Measurements from ENCODE around the gene SLC40A1.

GRCh38 chr2:189555232-189555631, 25.4 kb downstream of the SLC40A1 start:
- no peak for TF ChIP-seq CTCF (IDR thresholded peaks at IDR 0.05; ENCODE audit: low read depth, low read length)
- TF ChIP-seq MAX (IDR thresholded peaks at IDR 0.05; ENCODE audit: low read depth, low read length), result no peak

Data from NB4 (cell line).